Right lobe of liver (tissue), 6 donors: ENCODE data around the gene C19orf44. TPM values are rescaled to one million over a fixed set of nuclear protein-coding genes. Genes with fewer than 3 reads are reported as not detected.
"Not testable (repeated sequence)": the region's sequence is repeated elsewhere in the genome, so short reads cannot be mapped to it uniquely, and the experiment has no call there.

ENCODE experiments used
- ATAC-seq, 4 donors: fragments of 200-7000 bp; cut with Tn5 transposase; one replicate each; pipeline ENCODE4 v1.9.1; 2020; ENCODE audit warnings: mild to moderate bottlenecking in 4 of 4, moderate library complexity in 4 of 4
- DNase-seq, 3 donors: peaks; one replicate each; pipeline ENCODE4 v3.0.0-alpha.2; 2020
- H3K27ac ChIP-seq, 3 donors: fragments of 200-600 bp; one replicate each; pipeline ENCODE4 v1.8.0; 2022
- H3K27me3 ChIP-seq, 2 donors: fragments of 200-600 bp; one replicate each; pipeline ENCODE4 v1.8.0; 2022
- H3K36me3 ChIP-seq, 4 donors: fragments of 200-600 bp; sonication (generic) in 1 of 4; one replicate each; pipeline versions ENCODE4 v1.5.1 to v1.8.0; 2017 to 2022; ENCODE audit warnings: control low read depth in 1 of 4
- H3K4me1 ChIP-seq, 4 donors: fragments of 200-600 bp; sonication (generic) in 1 of 4; one replicate each; pipeline versions ENCODE4 v1.5.1 to v1.8.0; 2017 to 2022; ENCODE audit warnings: control low read depth in 1 of 4
- H3K4me3 ChIP-seq, 3 donors: fragments of 200-600 bp; one replicate each; pipeline ENCODE4 v1.8.0; 2022
- H3K9me3 ChIP-seq, 4 donors: fragments of 200-600 bp; sonication (generic) in 1 of 4; one replicate each; pipeline versions ENCODE4 v1.5.1 to v1.8.0; 2017 to 2022; ENCODE audit warnings: control low read depth in 1 of 4
- CTCF ChIP-seq, 4 donors: fragments of 200-600 bp in 3 of 4; fragments of 450-650 bp in 1 of 4; IDR thresholded peaks; one replicate each; pipeline versions ENCODE4 v1.5.1 to v1.8.0; 2016 to 2022; ENCODE audit warnings: antibody characterized with exemption in 4 of 4, mild to moderate bottlenecking in 2 of 4
- POLR2A ChIP-seq: fragments of 450-650 bp; IDR thresholded peaks from one replicate; pipeline ENCODE4 v1.6.1; 2017; ENCODE audit warnings: antibody characterized with exemption, mild to moderate bottlenecking
- WGBS: methylation state at CpG from one replicate; pipeline ENCODE4 v1.1.6; 2018; ENCODE audit warnings: low coverage, low lambda C conversion rate; ENCODE audit not compliant: insufficient coverage; ENCODE audit errors: missing lambda C conversion rate; 5-methylcytosine and 5-hydroxymethylcytosine counted together
- intact Hi-C, 2 donors: fragments of 100-400 bp; cut with DNase I; formaldehyde crosslinking; loops; one replicate each; pipeline versions ENCODE4 v1.11.2 to v1.14.1; 2022
- total RNA-seq, 6 experiments: library from RNA; depleted of rRNA in 2 of 6; stranded (reverse); fragments of >200 nt in 2 of 6; fragmentation: NEBNext Ultra II Directional in 3 of 6; extraction: Animal tissue kit (Norgen Biotek cat#: 25700) in 3 of 6; gene quantifications; one replicate each; pipeline versions ENCODE4 v1.1.0 to v1.2.4, GENCODE V29; 2016 to 2023
- donor health status: DM: no; HTN: yes; CAD: no.
- donor health status: DM: no; HTN: no; CAD: no.
- donor health status: DM: no; HTN: no; CAD: no.
- donor health status: DM: no; HTN: yes; CAD: no.
- donor health status: DM: no; HTN: yes; CAD: no.

Gene C19orf44
- total RNA-seq, 6 experiments from 2014 or later = 1.8 to 4.3 (median 2.5) TPM

GRCh38 chr19:16465239-16465638 is 31.0 kb upstream of the C19orf44 start:
- no peak overlapping the region for H3K4me3 ChIP-seq
- no peaks in the 10 kb centered on the region for H3K27me3 ChIP-seq
- no peak for DNase-seq
- no peak overlapping the region for H3K27ac ChIP-seq
- no peaks in the 10 kb centered on the region for H3K36me3 ChIP-seq
- TF ChIP-seq POLR2A = no peak
- no peak for TF ChIP-seq CTCF (IDR thresholded peaks at IDR 0.05)
- intact Hi-C loops = no loop called here
- H3K4me1 ChIP-seq = peaks cover 0 to 57% (median 18%) of the 10 kb centered on the region in 4 donors
- ATAC-seq = no peak
- 92% methylated on average over 4 of the region's 5 CpGs for WGBS
- no peaks in the 10 kb centered on the region for H3K9me3 ChIP-seq

- H3K36me3 ChIP-seq, H3K9me3 ChIP-seq, H3K27ac ChIP-seq, H3K4me3 ChIP-seq, H3K27me3 ChIP-seq, DNase-seq, ATAC-seq, intact Hi-C loops: not testable (repeated sequence)
- H3K4me1 ChIP-seq = peaks cover 0 to 44% (median 18%) of the 10 kb centered on the region in 4 donors
- 75% methylated on average over 7 of the region's 12 CpGs for WGBS
These were observed 29.3 kb upstream of the C19orf44 start for GRCh38 chr19:16466802-16467427.

- WGBS = 21% methylated on average over 5 of the region's 6 CpGs
- no peaks in the 10 kb centered on the region for H3K27me3 ChIP-seq
- DNase-seq (no peak), ATAC-seq (no peak)
- TF ChIP-seq CTCF (IDR thresholded peaks at IDR 0.05) (no peak), POLR2A (no peak)
- no peaks in the 10 kb centered on the region for H3K9me3 ChIP-seq
- no peak overlapping the region for H3K4me3 ChIP-seq
- H3K36me3 ChIP-seq = no peaks in the 10 kb centered on the region
- no peak overlapping the region for H3K27ac ChIP-seq
- intact Hi-C loops = no loop called here
- H3K4me1 ChIP-seq = peaks cover 0 to 37% (median 15%) of the 10 kb centered on the region in 4 donors
These were observed 28.6 kb upstream of the C19orf44 start for GRCh38 chr19:16467581-16467980.

GRCh38 chr19:16470541-16470910 is 25.7 kb upstream of the C19orf44 start:
- Histone ChIP-seq H3K27me3 (no peaks in the 10 kb centered on the region), H3K4me3 (peak overlapping the region; percentile 94 to 95 (median 94)), H3K4me1 (peaks cover 0 to 16% (median 5%) of the 10 kb centered on the region in 4 donors), H3K27ac (peak overlapping the region in 2 of 3 donors; percentile 73 to 90), H3K9me3 (no peaks in the 10 kb centered on the region), H3K36me3 (no peaks in the 10 kb centered on the region)
- whole genome bisulfite sequencing = 28% methylated on average over 7 of the region's 7 CpGs
- no peak for ATAC-seq
- intact Hi-C loops = no loop called here
- DNase-seq = no peak
- no peak for TF ChIP-seq POLR2A
- TF ChIP-seq CTCF (IDR thresholded peaks at IDR 0.05) = no peak

GRCh38 chr19:16470911-16471811 is 25.0 kb upstream of the C19orf44 start:
- Histone ChIP-seq H3K27me3 (no peaks in the 10 kb centered on the region), H3K4me3 (peak overlapping the region; percentile 94 to 95 (median 94)), H3K9me3 (no peaks in the 10 kb centered on the region), H3K27ac (peak overlapping the region; percentile 73 to 90 (median 89)), H3K36me3 (no peaks in the 10 kb centered on the region), H3K4me1 (peaks cover 0 to 16% (median 5%) of the 10 kb centered on the region in 4 donors)
- ATAC-seq = peak in 1 of 4 donors; percentile 20
- TF ChIP-seq CTCF (IDR thresholded peaks at IDR 0.05) = no peak
- TF ChIP-seq POLR2A = no peak
- WGBS = 6% methylated on average over 11 of the region's 67 CpGs
- peak in 2 of 3 donors; percentile 40 to 62 for DNase-seq
- intact Hi-C loops = no loop called here

- H3K27ac ChIP-seq = peak overlapping the region; percentile 85 to 90 (median 89)
- WGBS = 37% methylated on average over 2 of the region's 2 CpGs
- peak overlapping the region; percentile 94 to 95 (median 94) for H3K4me3 ChIP-seq
- intact Hi-C loops, DNase-seq, H3K36me3 ChIP-seq, H3K27me3 ChIP-seq, H3K9me3 ChIP-seq: not testable (repeated sequence)
- ATAC-seq = peak in 1 of 4 donors; percentile 2
- peaks cover 0 to 14% (median 5%) of the 10 kb centered on the region in 4 donors for H3K4me1 ChIP-seq
These were observed 23.7 kb upstream of the C19orf44 start for GRCh38 chr19:16472559-16472899.
